ENCODE results near the gene WTIP. TPM values are rescaled to one million over a fixed set of nuclear protein-coding genes. Genes with fewer than 3 reads are reported as not detected.

WTIP gene
- total RNA-seq, 1 donor from 2014 or later, result 0.38 TPM

- no peaks in the 10 kb centered on the region for H3K36me3 Mint-ChIP-seq (ENCODE audit: low read depth)
- intact Hi-C loops (cut with micrococcal nuclease), result no loop called here
- POLR2A ChIA-PET, result no interaction called here
- H3K27ac Mint-ChIP-seq, result no peak overlapping the region
- peaks cover 19% of the 10 kb centered on the region for H3K27me3 Mint-ChIP-seq
- ATAC-seq (ENCODE audit: low read depth) (no peak), DNase-seq (no peak)
- H3K9me3 Mint-ChIP-seq, result no peaks in the 10 kb centered on the region
- no peaks in the 10 kb centered on the region for H3K4me1 Mint-ChIP-seq
- H3K4me3 Mint-ChIP-seq, result no peak overlapping the region
- no peak for TF ChIP-seq CTCF (IDR thresholded peaks at IDR 0.05)
- CTCF ChIA-PET, result no interaction called here
These were observed 74.9 kb downstream of the WTIP start for GRCh38 chr19:34556488-34556887.

- Mint-ChIP-seq H3K36me3 (ENCODE audit: low read depth) (no peaks in the 10 kb centered on the region), H3K4me1 (no peaks in the 10 kb centered on the region), H3K4me3 (no peak overlapping the region), H3K27ac (no peak overlapping the region), H3K9me3 (peaks cover 1% of the 10 kb centered on the region), H3K27me3 (peaks cover 16% of the 10 kb centered on the region)
- POLR2A ChIA-PET, result no interaction called here
- ATAC-seq (ENCODE audit: low read depth) (no peak), DNase-seq (no peak)
- intact Hi-C loops (cut with micrococcal nuclease), result no loop called here
- CTCF ChIA-PET, result no interaction called here
- TF ChIP-seq CTCF (IDR thresholded peaks at IDR 0.05), result no peak
These were observed 77.5 kb downstream of the WTIP start for GRCh38 chr19:34559045-34559444.

GRCh38 chr19:34560229-34560628 lies 78.7 kb downstream of the WTIP start:
- POLR2A ChIA-PET, result no interaction called here
- H3K9me3 Mint-ChIP-seq, result peaks cover 1% of the 10 kb centered on the region
- DNase-seq, result no peak
- ATAC-seq (ENCODE audit: low read depth), result no peak
- H3K36me3 Mint-ChIP-seq (ENCODE audit: low read depth), result no peaks in the 10 kb centered on the region
- H3K27me3 Mint-ChIP-seq, result peaks cover 9% of the 10 kb centered on the region
- no peak overlapping the region for H3K27ac Mint-ChIP-seq
- H3K4me3 Mint-ChIP-seq, result no peak overlapping the region
- intact Hi-C loops (cut with micrococcal nuclease), result no loop called here
- H3K4me1 Mint-ChIP-seq, result no peaks in the 10 kb centered on the region
- CTCF ChIA-PET, result no interaction called here
- TF ChIP-seq CTCF (IDR thresholded peaks at IDR 0.05), result no peak

Other genes starting within 250 kb of the WTIP start
- gene GARRE1, start 227.2 kb upstream of the WTIP start, total RNA-seq, result 30.6 and 33.6 TPM in 2 replicates
- gene GPI, start 116.6 kb upstream of the WTIP start, total RNA-seq, result 144 and 151 TPM in 2 replicates
- gene PDCD2L, start 77.4 kb upstream of the WTIP start, total RNA-seq, result 13.4 and 18.6 TPM in 2 replicates
- gene UBA2, start 53.4 kb upstream of the WTIP start, total RNA-seq, result 85.3 and 85.9 TPM in 2 replicates
- 0.78 and 1.4 TPM in 2 replicates for gene SCGB2B2, start 195.4 kb downstream of the WTIP start, total RNA-seq
- 33.7 and 38.1 TPM in 2 replicates for gene ZNF302, start 195.9 kb downstream of the WTIP start, total RNA-seq

All from activated B cell treated with CpG ODN at 0.5 μM for 24 hours (primary cell).